ENCODE data around the gene SERPINB1.

DNA sequence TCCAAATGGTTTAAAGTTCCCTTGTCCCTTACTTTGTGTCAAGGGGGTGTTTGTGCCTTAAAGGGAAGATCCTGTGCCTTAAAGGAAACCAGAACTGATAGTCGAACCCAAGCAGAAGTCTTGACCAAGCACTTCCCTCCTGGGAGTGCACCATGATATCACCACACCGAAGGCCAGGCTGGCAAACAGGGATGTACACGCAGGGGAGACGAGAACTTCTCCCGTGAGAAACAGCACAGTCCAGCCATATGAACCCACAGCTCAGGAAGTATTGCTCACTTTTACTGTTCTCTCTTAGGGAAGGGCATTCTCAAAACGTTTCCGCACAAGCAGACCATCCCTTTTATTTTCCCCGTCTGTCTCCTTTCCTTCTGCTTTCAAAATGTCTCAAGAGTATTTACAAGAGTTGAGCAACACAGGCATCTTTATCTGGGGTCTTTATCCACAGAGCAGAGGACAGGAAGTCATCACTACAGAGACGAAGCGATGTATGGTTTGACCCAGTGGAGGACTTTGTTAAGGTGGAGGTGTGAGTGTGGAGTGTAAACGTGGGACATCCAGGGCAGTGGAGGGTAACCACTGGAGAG lies 12.8 kb upstream of the SERPINB1 start:
- TF ChIP-seq, protein P1, sequence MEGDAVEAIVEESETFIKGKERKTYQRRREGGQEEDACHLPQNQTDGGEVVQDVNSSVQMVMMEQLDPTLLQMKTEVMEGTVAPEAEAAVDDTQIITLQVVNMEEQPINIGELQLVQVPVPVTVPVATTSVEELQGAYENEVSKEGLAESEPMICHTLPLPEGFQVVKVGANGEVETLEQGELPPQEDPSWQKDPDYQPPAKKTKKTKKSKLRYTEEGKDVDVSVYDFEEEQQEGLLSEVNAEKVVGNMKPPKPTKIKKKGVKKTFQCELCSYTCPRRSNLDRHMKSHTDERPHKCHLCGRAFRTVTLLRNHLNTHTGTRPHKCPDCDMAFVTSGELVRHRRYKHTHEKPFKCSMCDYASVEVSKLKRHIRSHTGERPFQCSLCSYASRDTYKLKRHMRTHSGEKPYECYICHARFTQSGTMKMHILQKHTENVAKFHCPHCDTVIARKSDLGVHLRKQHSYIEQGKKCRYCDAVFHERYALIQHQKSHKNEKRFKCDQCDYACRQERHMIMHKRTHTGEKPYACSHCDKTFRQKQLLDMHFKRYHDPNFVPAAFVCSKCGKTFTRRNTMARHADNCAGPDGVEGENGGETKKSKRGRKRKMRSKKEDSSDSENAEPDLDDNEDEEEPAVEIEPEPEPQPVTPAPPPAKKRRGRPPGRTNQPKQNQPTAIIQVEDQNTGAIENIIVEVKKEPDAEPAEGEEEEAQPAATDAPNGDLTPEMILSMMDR (IDR thresholded peaks at IDR 0.05; ENCODE audit: insufficient read depth, low read length, poor library complexity, severe bottlenecking), result no peak
- no peak for TF ChIP-seq EZH2phosphoT487 (conservative IDR thresholded peaks at IDR 0.05; ENCODE audit: low read length)

All from SU-DHL-6 (cell line).